Gastroesophageal sphincter (tissue), 3 donors: ENCODE results near the gene NPHP4.

ENCODE experiments used
- CTCF ChIP-seq, 4 experiments: fragments of 200-600 bp in 2 of 4; fragments of 450-650 bp in 2 of 4; sonication (generic) in 1 of 4; IDR thresholded peaks; one replicate each; pipeline ENCODE4 v1.5.1; 2017 to 2019; ENCODE audit warnings: antibody characterized with exemption in 4 of 4, mild to moderate bottlenecking in 2 of 4, moderate library complexity in 2 of 4
- EP300 ChIP-seq: sonication (generic); formaldehyde crosslinking; IDR thresholded peaks from one replicate; pipeline ENCODE4 v1.6.1; 2017; ENCODE audit warnings: antibody characterized with exemption, mild to moderate bottlenecking
- POLR2A ChIP-seq, 2 donors: fragments of 450-650 bp; IDR thresholded peaks; one replicate each; pipeline ENCODE4 v1.6.1; 2017; ENCODE audit warnings: antibody characterized with exemption in 2 of 2, mild to moderate bottlenecking in 2 of 2, moderate library complexity in 1 of 2
- POLR2AphosphoS5 ChIP-seq: sonication (generic); formaldehyde crosslinking; IDR thresholded peaks from one replicate; pipeline ENCODE4 v1.6.1; 2017; ENCODE audit warnings: antibody characterized with exemption

GRCh38 chr1:5959087-5959486, 33.1 kb downstream of the NPHP4 start:
- TF ChIP-seq CTCF (IDR thresholded peaks at IDR 0.05), result no peak
- TF ChIP-seq POLR2A (IDR thresholded peaks at IDR 0.05), result no peak
- TF ChIP-seq POLR2AphosphoS5, result no peak
- TF ChIP-seq EP300, result no peak
